HEK293 (cell line): ENCODE data around the gene C17orf58.

Experiments
- ATF2 ChIP-seq: fragments of 450-650 bp; formaldehyde crosslinking; IDR thresholded peaks from 2 replicates; pipeline ENCODE4 v1.5.1; 2016; ENCODE audit warnings: missing biosample characterization, missing genetic modification characterization, low read depth
- KLF16 ChIP-seq: fragments of 450-650 bp; formaldehyde crosslinking; IDR thresholded peaks from 2 replicates; pipeline ENCODE4 v1.5.1; 2017; ENCODE audit warnings: missing biosample characterization, missing genetic modification characterization
- MYNN ChIP-seq: fragments of 450-650 bp; formaldehyde crosslinking; IDR thresholded peaks from 2 replicates; pipeline ENCODE4 v1.5.1; 2016; ENCODE audit warnings: missing biosample characterization, missing genetic modification characterization, borderline replicate concordance
- REST ChIP-seq: fragments of 450-650 bp; formaldehyde crosslinking; IDR thresholded peaks from 2 replicates; pipeline ENCODE4 v1.5.1; 2016; ENCODE audit warnings: missing biosample characterization, missing genetic modification characterization
- SP2 ChIP-seq: fragments of 450-650 bp; formaldehyde crosslinking; IDR thresholded peaks from 2 replicates; pipeline ENCODE4 v1.5.1; 2016; ENCODE audit warnings: missing biosample characterization, missing genetic modification characterization
- SP3 ChIP-seq: fragments of 450-650 bp; formaldehyde crosslinking; IDR thresholded peaks from 2 replicates; pipeline ENCODE4 v1.5.1; 2016; ENCODE audit warnings: missing biosample characterization, missing genetic modification characterization
- ZBTB1 ChIP-seq: fragments of 450-650 bp; formaldehyde crosslinking; IDR thresholded peaks from 2 replicates; pipeline ENCODE4 v1.5.1; 2016; ENCODE audit warnings: missing biosample characterization, missing genetic modification characterization
- ZBTB10 ChIP-seq: fragments of 450-650 bp; formaldehyde crosslinking; IDR thresholded peaks from 2 replicates; pipeline ENCODE4 v1.5.1; 2016; ENCODE audit warnings: missing biosample characterization, missing genetic modification characterization
- ZNF114 ChIP-seq: fragments of 450-650 bp; formaldehyde crosslinking; IDR thresholded peaks from 2 replicates; pipeline ENCODE4 v1.5.0; 2017; ENCODE audit warnings: missing biosample characterization, missing genetic modification characterization
- ZNF133 ChIP-seq: fragments of 450-650 bp; formaldehyde crosslinking; IDR thresholded peaks from 2 replicates; pipeline ENCODE4 v1.5.1; 2016; ENCODE audit warnings: missing biosample characterization, missing genetic modification characterization
- ZNF19 ChIP-seq: fragments of 450-650 bp; formaldehyde crosslinking; IDR thresholded peaks from 2 replicates; pipeline ENCODE4; 2016; ENCODE audit warnings: missing biosample characterization, missing genetic modification characterization, low read depth
- ZNF214 ChIP-seq: fragments of 450-650 bp; formaldehyde crosslinking; IDR thresholded peaks from 2 replicates; pipeline ENCODE4 v1.5.1; 2017; ENCODE audit warnings: missing biosample characterization, mild to moderate bottlenecking, missing genetic modification characterization, borderline replicate concordance
- ZNF223 ChIP-seq: fragments of 450-650 bp; formaldehyde crosslinking; IDR thresholded peaks from 2 replicates; pipeline ENCODE4 v1.5.1; 2016; ENCODE audit warnings: missing biosample characterization, missing genetic modification characterization
- ZNF26 ChIP-seq: fragments of 450-650 bp; formaldehyde crosslinking; IDR thresholded peaks from 2 replicates; pipeline ENCODE4 v1.5.1; 2016; ENCODE audit warnings: missing biosample characterization, missing genetic modification characterization
- ZNF274 ChIP-seq, 2 experiments: fragments of 200-500 bp in 1 of 2; fragments of 450-650 bp in 1 of 2; sonication (Bioruptor generic) in 1 of 2; formaldehyde crosslinking in 1 of 2; IDR thresholded peaks; 2 replicates each; pipeline versions ENCODE4 v1.5.1 to v1.6.1; 2014 to 2016; ENCODE audit warnings: borderline replicate concordance in 1 of 2, inconsistent platforms in 1 of 2, low read length in 1 of 2, missing biosample characterization in 1 of 2, missing genetic modification characterization in 1 of 2
- ZNF350 ChIP-seq: fragments of 450-650 bp; formaldehyde crosslinking; IDR thresholded peaks from 2 replicates; pipeline ENCODE4 v1.5.0; 2017; ENCODE audit warnings: missing biosample characterization, mild to moderate bottlenecking, missing genetic modification characterization
- ZNF366 ChIP-seq: fragments of 450-650 bp; formaldehyde crosslinking; conservative IDR thresholded peaks from 2 replicates; pipeline ENCODE4 v1.5.1; 2016; ENCODE audit warnings: missing biosample characterization, missing genetic modification characterization
- ZNF398 ChIP-seq: fragments of 450-650 bp; formaldehyde crosslinking; IDR thresholded peaks from 2 replicates; pipeline ENCODE4 v1.5.1; 2017; ENCODE audit warnings: missing biosample characterization, missing genetic modification characterization
- ZNF501 ChIP-seq: fragments of 450-650 bp; formaldehyde crosslinking; IDR thresholded peaks from 2 replicates; pipeline ENCODE4 v1.5.1; 2016; ENCODE audit warnings: missing biosample characterization, missing genetic modification characterization
- ZNF645 ChIP-seq: fragments of 450-650 bp; formaldehyde crosslinking; IDR thresholded peaks from 2 replicates; pipeline ENCODE4; 2016; ENCODE audit warnings: missing biosample characterization, missing genetic modification characterization
- ZNF658 ChIP-seq: fragments of 450-650 bp; formaldehyde crosslinking; IDR thresholded peaks from 2 replicates; pipeline ENCODE4; 2016; ENCODE audit warnings: missing biosample characterization, missing genetic modification characterization
- ZNF664 ChIP-seq: fragments of 450-650 bp; formaldehyde crosslinking; IDR thresholded peaks from 2 replicates; pipeline ENCODE4 v1.5.1; 2016; ENCODE audit warnings: missing biosample characterization, missing genetic modification characterization
- ZNF707 ChIP-seq: fragments of 450-650 bp; formaldehyde crosslinking; IDR thresholded peaks from 2 replicates; pipeline ENCODE4 v1.5.1; 2016; ENCODE audit warnings: missing biosample characterization, missing genetic modification characterization
- ZNF76 ChIP-seq: fragments of 450-650 bp; formaldehyde crosslinking; IDR thresholded peaks from 2 replicates; pipeline ENCODE4; 2016; ENCODE audit warnings: low read depth, missing biosample characterization, missing genetic modification characterization, borderline replicate concordance
- ZNF791 ChIP-seq: fragments of 450-650 bp; formaldehyde crosslinking; IDR thresholded peaks from 2 replicates; pipeline ENCODE4 v1.5.1; 2016; ENCODE audit warnings: missing biosample characterization, missing genetic modification characterization
- ZNF843 ChIP-seq: fragments of 450-650 bp; formaldehyde crosslinking; IDR thresholded peaks from 2 replicates; pipeline ENCODE4 v1.5.1; 2016; ENCODE audit warnings: missing biosample characterization, missing genetic modification characterization

Gene C17orf58

GRCh38 chr17:67994817-67995569 is 1.3 kb downstream of the C17orf58 start (continued):
- peak; percentile 57; the same call in 1 of the 2 replicates for TF ChIP-seq ZBTB10 (tag by site-specific recombination)
- no peak for TF ChIP-seq ZNF133 (tag by site-specific recombination)
- no peak for TF ChIP-seq ZNF398 (tag by site-specific recombination)
- TF ChIP-seq ZNF707 (tag by site-specific recombination), result no peak
- TF ChIP-seq ZNF791, result no peak
- 0 out of 2 replicates have a peak, but pooled peaks have one; percentile 16 for TF ChIP-seq ATF2 (tag by site-specific recombination)
- no peak for TF ChIP-seq MYNN (tag by site-specific recombination)
- no peak; the same call in 1 of the 2 replicates for TF ChIP-seq ZNF214
- no peak for TF ChIP-seq ZNF645 (tag by site-specific recombination)
- TF ChIP-seq ZNF223 (tag by site-specific recombination), result no peak
- TF ChIP-seq SP3 (tag by site-specific recombination), result no peak
- TF ChIP-seq ZNF76, result no peak
- no peak for TF ChIP-seq ZNF350 (tag by site-specific recombination)
- no peak for TF ChIP-seq ZNF114 (tag by site-specific recombination)
- 0 out of 2 replicates have a peak, but pooled peaks have one; percentile 23 for TF ChIP-seq ZNF843 (tag by site-specific recombination)
- peak; percentile 70; the same call in 1 of the 2 replicates for TF ChIP-seq ZNF366 (tag by site-specific recombination)
- TF ChIP-seq ZNF26 (tag by site-specific recombination), result no peak
- TF ChIP-seq REST (tag by site-specific recombination), result no peak
- no peak for TF ChIP-seq ZNF658
- no peak for TF ChIP-seq KLF16 (tag by site-specific recombination)
- TF ChIP-seq ZNF19, result no peak
- no peak for TF ChIP-seq ZNF274 (IDR thresholded peaks at IDR 0.05; ENCODE audit: low read length)
- no peak for TF ChIP-seq ZNF274 (tag by site-specific recombination; IDR thresholded peaks at IDR 0.05; ENCODE audit: borderline replicate concordance)
- TF ChIP-seq ZNF664 (tag by site-specific recombination), result no peak
- TF ChIP-seq SP2 (tag by site-specific recombination), result no peak
- TF ChIP-seq ZBTB1, result peak; percentile 32; the same call in 1 of the 2 replicates
- TF ChIP-seq ZNF501 (tag by site-specific recombination), result no peak
